H9 (cell line): ENCODE data around the gene ADGRG1. TPM values are rescaled to one million over a fixed set of nuclear protein-coding genes. Genes with fewer than 3 reads are reported as not detected.

Source experiments
- DNase-seq: peaks from one replicate; pipeline ENCODE4 v3.0.0-alpha.2; 2017
- H2AFZ ChIP-seq: one replicate; pipeline ENCODE4 v1.6.1; 2013; ENCODE audit warnings: mild to moderate bottlenecking, low read length, control low read depth, moderate library complexity
- H2AK5ac ChIP-seq: 2 replicates; pipeline ENCODE4 v1.6.1; 2013; ENCODE audit warnings: low read length, control low read depth, mixed read lengths; ENCODE audit not compliant: insufficient read length
- H2BK120ac ChIP-seq: one replicate; pipeline ENCODE4 v1.6.1; 2013; ENCODE audit warnings: low read depth, mild to moderate bottlenecking, low read length, control low read depth, inconsistent platforms; ENCODE audit not compliant: poor library complexity, severe bottlenecking
- H2BK12ac ChIP-seq: 2 replicates; pipeline ENCODE4 v1.6.1; 2013; ENCODE audit warnings: low read length, control low read depth, mixed read lengths, low read depth; ENCODE audit not compliant: insufficient read length
- H2BK15ac ChIP-seq: 2 replicates; pipeline ENCODE4 v1.6.1; 2013; ENCODE audit warnings: low read depth, low read length, control low read depth
- H2BK20ac ChIP-seq: one replicate; pipeline ENCODE4 v1.6.1; 2013; ENCODE audit warnings: low read depth, mild to moderate bottlenecking, low read length, control low read depth, inconsistent platforms; ENCODE audit not compliant: poor library complexity, severe bottlenecking
- H2BK5ac ChIP-seq: 2 replicates; pipeline ENCODE4 v1.6.1; 2013; ENCODE audit warnings: low read length, control low read depth, mixed read lengths; ENCODE audit not compliant: insufficient read length
- H3K14ac ChIP-seq: 2 replicates; pipeline ENCODE4 v1.6.1; 2013; ENCODE audit warnings: low read length, control low read depth; ENCODE audit not compliant: insufficient read depth
- H3K18ac ChIP-seq: 2 replicates; pipeline ENCODE4 v1.6.1; 2013; ENCODE audit warnings: low read depth, mild to moderate bottlenecking, mixed read lengths, low read length, control low read depth; ENCODE audit not compliant: insufficient read length
- H3K23ac ChIP-seq: 2 replicates; pipeline ENCODE4 v1.6.1; 2013; ENCODE audit warnings: low read length, control low read depth, mixed read lengths, low read depth; ENCODE audit not compliant: insufficient read length
- H3K23me2 ChIP-seq: 2 replicates; pipeline ENCODE4 v1.6.1; 2013; ENCODE audit warnings: low read depth, mild to moderate bottlenecking, mixed read lengths, low read length, control low read depth; ENCODE audit not compliant: insufficient read length, poor library complexity, severe bottlenecking
- H3K27ac ChIP-seq: 2 replicates; pipeline ENCODE4 v1.5.1; 2013; ENCODE audit warnings: low read length, control low read depth, mixed read lengths, low read depth; ENCODE audit not compliant: insufficient read length
- H3K27me3 ChIP-seq: 2 replicates; pipeline ENCODE4 v1.6.1; 2013; ENCODE audit warnings: low read length, control low read depth, inconsistent platforms; ENCODE audit not compliant: insufficient read depth
- H3K4ac ChIP-seq: 2 replicates; pipeline ENCODE4 v1.6.1; 2013; ENCODE audit warnings: low read depth, mild to moderate bottlenecking, control low read depth, inconsistent platforms, low read length, moderate library complexity
- H3K4me1 ChIP-seq: 2 replicates; pipeline ENCODE4 v1.6.1; 2013; ENCODE audit warnings: low read length, control low read depth, inconsistent platforms; ENCODE audit not compliant: insufficient read depth
- H3K4me2 ChIP-seq: 2 replicates; pipeline ENCODE4 v1.6.1; 2013; ENCODE audit warnings: low read length, control low read depth, mixed read lengths; ENCODE audit not compliant: insufficient read length, insufficient read depth
- H3K56ac ChIP-seq: 2 replicates; pipeline ENCODE4 v1.6.1; 2013; ENCODE audit warnings: low read depth, mild to moderate bottlenecking, mixed read lengths, low read length, control low read depth; ENCODE audit not compliant: insufficient read length
- H3K79me1 ChIP-seq: 2 replicates; pipeline ENCODE4 v1.6.1; 2013; ENCODE audit warnings: low read depth, mild to moderate bottlenecking, moderate library complexity, low read length, control low read depth, inconsistent platforms; ENCODE audit not compliant: insufficient read depth, poor library complexity, severe bottlenecking
- H3K79me2 ChIP-seq: 2 replicates; pipeline ENCODE4 v1.6.1; 2013; ENCODE audit warnings: low read length, control low read depth, inconsistent platforms; ENCODE audit not compliant: insufficient read depth
- H3K9ac ChIP-seq: 2 replicates; pipeline ENCODE4 v1.6.1; 2013; ENCODE audit warnings: low read length, control low read depth, mixed read lengths; ENCODE audit not compliant: insufficient read length; ENCODE audit errors: extremely low read depth
- H3K9me3 ChIP-seq: one replicate; pipeline ENCODE4 v1.6.1; 2013; ENCODE audit warnings: low read depth, low read length, inconsistent platforms; ENCODE audit not compliant: control insufficient read depth
- H3T11ph ChIP-seq: one replicate; pipeline ENCODE4 v1.6.1; 2013; ENCODE audit warnings: mild to moderate bottlenecking, low read length, control low read depth, inconsistent platforms
- H4K20me1 ChIP-seq: one replicate; pipeline ENCODE4 v1.6.1; 2013; ENCODE audit not compliant: control insufficient read depth, insufficient read length, insufficient read depth
- H4K5ac ChIP-seq: 2 replicates; pipeline ENCODE4 v1.6.1; 2013; ENCODE audit warnings: low read depth, mild to moderate bottlenecking, mixed read lengths, low read length, control low read depth; ENCODE audit not compliant: insufficient read length
- H4K8ac ChIP-seq: replicated peaks from 2 replicates; pipeline ENCODE4 v1.6.1; 2013; ENCODE audit warnings: low read length, control low read depth, mixed read lengths, low read depth; ENCODE audit not compliant: insufficient read length
- H4K91ac ChIP-seq: 2 replicates; pipeline ENCODE4 v1.6.1; 2013; ENCODE audit warnings: low read depth, mild to moderate bottlenecking, moderate library complexity, mixed read lengths, low read length, control low read depth; ENCODE audit not compliant: insufficient read length
- H3K27ac Mint-ChIP-seq, 3 experiments: 2 replicates in 2 of 3; 3 replicates in 1 of 3; pipeline ENCODE4 v1.8.0; 2020 to 2021; ENCODE audit warnings: mixed read lengths in 3 of 3, mild to moderate bottlenecking in 1 of 3, moderate library complexity in 1 of 3
- H3K27me3 Mint-ChIP-seq: 2 replicates; pipeline ENCODE4 v1.8.0; 2021; ENCODE audit warnings: low read depth, mild to moderate bottlenecking, moderate library complexity, mixed read lengths
- H3K36me3 Mint-ChIP-seq, 3 experiments: 2 replicates in 2 of 3; 3 replicates in 1 of 3; pipeline ENCODE4 v1.8.0; 2020 to 2021; ENCODE audit warnings: low read depth in 3 of 3, mixed read lengths in 3 of 3; ENCODE audit not compliant: insufficient read depth in 1 of 3
- H3K4me1 Mint-ChIP-seq, 2 experiments: 2 replicates each; pipeline ENCODE4 v1.8.0; 2020; ENCODE audit warnings: mixed read lengths in 2 of 2
- H3K4me3 Mint-ChIP-seq, 2 experiments: 2 replicates in 1 of 2; 3 replicates in 1 of 2; pipeline ENCODE4 v1.8.0; 2020 to 2021; ENCODE audit warnings: mild to moderate bottlenecking in 2 of 2, mixed read lengths in 2 of 2, moderate library complexity in 1 of 2
- H3K9me3 Mint-ChIP-seq, 2 experiments: 2 replicates in 1 of 2; 3 replicates in 1 of 2; pipeline ENCODE4 v1.8.0; 2020; ENCODE audit warnings: mild to moderate bottlenecking in 2 of 2, mixed read lengths in 2 of 2, moderate library complexity in 1 of 2
- CTCF ChIP-seq: fragments of 200-600 bp; sonication (generic); conservative IDR thresholded peaks from 3 replicates; pipeline ENCODE4 v1.8.0; 2021; ENCODE audit warnings: antibody characterized with exemption, mild to moderate bottlenecking
- WGBS: extraction: QIAGEN DNeasy Blood & Tissue Kit; methylation state at CpG from one replicate; pipeline ENCODE4 v1.1.7; 2013; ENCODE audit warnings: missing lambda C conversion rate, low lambda C conversion rate, mixed read lengths; ENCODE audit not compliant: insufficient read length; ENCODE audit errors: extremely low coverage; 5-methylcytosine and 5-hydroxymethylcytosine counted together
- total RNA-seq: library from RNA; stranded (reverse); gene quantifications from 2 replicates; pipeline ENCODE4 v1.2.1, GENCODE V29; 2021

Gene ADGRG1
- total RNA-seq, 1 experiment from 2014 or later, result 1.1 TPM

GRCh38 chr16:57634171-57634570 lies 5.7 kb downstream of the ADGRG1 start:
- Histone ChIP-seq H3K18ac (no peak overlapping the region), H2BK5ac (no peak overlapping the region), H2AFZ (no peak overlapping the region), H2BK12ac (no peak overlapping the region), H4K5ac (no peak overlapping the region), H3K56ac (no peak overlapping the region), H3K23me2 (no peaks in the 10 kb centered on the region), H3K9me3 (no peaks in the 10 kb centered on the region), H3T11ph (no peak overlapping the region), H2BK15ac (no peak overlapping the region), H4K91ac (no peak overlapping the region), H3K4me2 (no peak overlapping the region), H3K79me1 (no peaks in the 10 kb centered on the region), H3K4me1 (no peaks in the 10 kb centered on the region), H2BK120ac (no peak overlapping the region), H3K27me3 (peaks cover 2% of the 10 kb centered on the region; the same call in 1 of the 2 replicates), H3K4ac (no peak overlapping the region), H3K27ac (no peak overlapping the region), H3K14ac (no peak overlapping the region), H3K23ac (no peak overlapping the region), H4K20me1 (no peaks in the 10 kb centered on the region), H2BK20ac (no peak overlapping the region), H2AK5ac (no peak overlapping the region), H3K9ac (no peak overlapping the region), H3K79me2 (no peaks in the 10 kb centered on the region), H4K8ac (no peak overlapping the region)
- no peak for TF ChIP-seq CTCF
- H3K27ac Mint-ChIP-seq, result no peak overlapping the region
- no peaks in the 10 kb centered on the region for H3K36me3 Mint-ChIP-seq
- peaks cover 29% of the 10 kb centered on the region for H3K27me3 Mint-ChIP-seq
- no peak for DNase-seq
- H3K9me3 Mint-ChIP-seq, result no peaks in the 10 kb centered on the region
- WGBS, result no CpG with 5 or more reads among the region's 4 CpGs
- H3K4me3 Mint-ChIP-seq, result no peak overlapping the region
- H3K4me1 Mint-ChIP-seq, result peaks cover 20 to 36% of the 10 kb centered on the region in 2 experiments
